GM19463 (cell line): ENCODE results near the gene TAS1R2.
"Not testable (repeated sequence)": the region's sequence is repeated elsewhere in the genome, so short reads cannot be mapped to it uniquely, and the experiment has no call there.

Experiments
- ATAC-seq: cut with Tn5 transposase; IDR thresholded peaks from one replicate; pipeline ENCODE4 v1.9.1; 2021; ENCODE audit warnings: mild to moderate bottlenecking, moderate library complexity; ENCODE audit not compliant: unreplicated experiment

The TAS1R2 gene

GRCh38 chr1:18884419-18884717 lies 24.9 kb upstream of the TAS1R2 start:
- no peak for ATAC-seq

- no peak for ATAC-seq
Observed at GRCh38 chr1:18883636-18884418, 24.4 kb upstream of the TAS1R2 start.

- ATAC-seq: no peak
Observed at GRCh38 chr1:18883079-18883478, 23.6 kb upstream of the TAS1R2 start.

- ATAC-seq: no peak
Observed at GRCh38 chr1:18882486-18882885, 23.0 kb upstream of the TAS1R2 start.

- ATAC-seq: no peak
Observed at GRCh38 chr1:18881642-18882431, 22.4 kb upstream of the TAS1R2 start.

DNA sequence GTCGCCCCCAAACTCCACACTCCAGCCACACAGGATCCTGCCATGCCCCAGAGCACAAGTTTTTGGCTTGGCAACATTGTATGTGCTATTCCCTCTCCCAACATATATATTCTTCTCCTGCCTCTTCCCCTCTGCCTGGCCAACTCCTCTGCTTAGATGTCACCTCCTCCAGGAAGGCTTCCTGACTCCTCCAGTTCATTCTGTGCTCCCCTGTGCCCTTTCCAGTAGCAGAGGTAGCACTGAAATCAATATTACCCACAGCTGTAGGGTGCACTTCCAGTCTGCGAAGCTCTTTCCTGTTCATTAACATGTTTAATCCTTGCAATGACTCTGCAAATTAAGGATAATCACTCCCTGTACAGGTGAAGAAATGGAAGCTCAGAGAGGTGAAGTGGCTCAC lies 21.7 kb upstream of the TAS1R2 start:
- no peak for ATAC-seq

DNA sequence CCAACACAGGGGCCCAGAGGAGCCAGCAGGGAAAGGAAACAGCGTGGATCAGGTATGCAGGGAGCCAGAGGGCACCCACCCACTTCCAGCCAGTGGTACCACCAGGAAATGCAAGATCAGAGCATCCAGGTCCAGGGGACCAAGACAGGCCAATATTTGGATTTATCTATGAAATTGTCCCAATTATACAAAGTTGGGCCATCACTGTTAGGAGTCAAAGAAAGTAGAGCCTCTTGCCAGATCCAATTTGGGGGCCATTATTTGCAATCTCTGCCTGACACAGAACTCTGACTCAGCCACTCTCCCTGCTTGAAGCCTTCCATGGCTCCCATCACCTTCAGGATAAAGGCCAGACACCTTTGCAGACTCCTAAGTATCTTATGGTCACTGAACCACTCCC lies 21.1 kb upstream of the TAS1R2 start:
- no peak for ATAC-seq

DNA sequence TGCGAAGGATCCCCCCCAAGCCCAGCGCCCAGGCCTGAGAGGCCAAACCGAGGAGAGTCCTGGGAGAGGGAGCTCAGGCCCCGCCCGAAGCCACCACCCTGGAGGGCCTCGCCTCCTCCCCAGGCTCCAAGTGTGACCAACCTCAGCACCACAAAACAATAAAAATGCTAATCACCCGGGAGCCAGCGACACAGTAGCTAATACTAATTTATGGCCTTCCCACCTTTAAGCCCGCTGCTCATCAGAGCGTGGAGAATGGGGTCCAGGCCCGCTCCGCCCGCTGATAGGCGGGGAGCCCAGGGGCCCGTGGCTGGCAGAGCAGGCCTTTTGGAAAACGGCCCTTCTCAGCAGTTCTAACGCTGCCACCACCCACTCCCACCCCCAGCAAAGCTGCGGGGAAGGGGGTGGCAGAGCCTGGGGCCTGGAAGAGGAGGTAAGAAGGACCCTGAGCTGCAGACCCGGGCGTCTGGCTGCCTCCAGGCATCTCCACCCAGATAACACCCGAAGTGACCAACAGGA lies 20.4 kb upstream of the TAS1R2 start:
- ATAC-seq: no peak

DNA sequence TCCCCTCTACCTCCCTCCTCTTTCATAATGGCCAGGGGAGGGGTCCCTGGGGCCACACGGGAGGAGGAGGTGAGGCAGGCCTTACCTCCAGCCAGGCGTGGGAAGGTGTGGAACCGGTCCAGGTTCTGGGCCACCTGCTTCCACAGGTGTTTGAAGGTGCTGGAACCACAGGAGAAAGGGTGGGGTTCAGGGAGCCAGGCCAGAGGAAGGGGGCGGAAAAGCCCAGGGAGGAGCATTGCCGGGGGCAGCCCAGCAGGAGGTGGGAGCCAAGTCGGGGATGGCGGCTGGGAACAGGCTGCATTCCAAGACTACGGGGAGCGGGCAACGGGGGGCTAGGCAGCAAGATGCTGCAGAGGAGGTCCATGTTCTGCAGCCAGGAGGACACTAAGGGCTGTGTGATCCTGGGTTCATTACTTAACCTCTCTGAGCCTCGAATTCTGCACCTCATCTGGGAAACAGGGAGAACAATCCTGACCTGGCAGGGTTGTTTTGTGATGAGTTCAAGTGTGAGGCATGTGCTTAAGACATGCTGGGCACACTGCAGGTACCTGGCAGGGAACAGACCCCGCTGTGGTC lies 19.8 kb upstream of the TAS1R2 start:
- no peak for ATAC-seq

GRCh38 chr1:18878538-18879214 lies 19.2 kb upstream of the TAS1R2 start:
- no peak for ATAC-seq

DNA sequence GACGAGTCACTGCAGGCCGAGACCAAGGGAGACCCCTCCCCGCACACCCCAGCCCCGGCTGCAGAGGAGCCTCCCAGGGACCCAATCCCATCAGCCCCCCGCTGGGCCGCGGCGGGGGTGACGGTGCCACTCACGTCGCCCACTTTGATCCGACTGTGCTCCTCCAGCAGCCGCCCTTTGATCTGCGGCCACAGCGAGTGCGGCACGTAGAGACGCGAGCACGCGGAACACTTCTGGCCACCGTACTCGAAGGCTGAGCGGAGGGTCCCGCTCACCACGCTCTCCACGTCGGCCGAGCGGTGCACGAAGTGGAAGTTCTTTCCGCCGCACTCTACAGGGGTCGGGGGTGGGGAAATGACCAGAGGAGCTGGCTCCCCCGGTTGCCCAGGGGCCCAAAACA lies 17.8 kb upstream of the TAS1R2 start:
- no peak for ATAC-seq

GRCh38 chr1:18876210-18876609 lies 16.8 kb upstream of the TAS1R2 start:
- ATAC-seq: no peak

GRCh38 chr1:18875796-18876128 lies 16.3 kb upstream of the TAS1R2 start:
- ATAC-seq: no peak

DNA sequence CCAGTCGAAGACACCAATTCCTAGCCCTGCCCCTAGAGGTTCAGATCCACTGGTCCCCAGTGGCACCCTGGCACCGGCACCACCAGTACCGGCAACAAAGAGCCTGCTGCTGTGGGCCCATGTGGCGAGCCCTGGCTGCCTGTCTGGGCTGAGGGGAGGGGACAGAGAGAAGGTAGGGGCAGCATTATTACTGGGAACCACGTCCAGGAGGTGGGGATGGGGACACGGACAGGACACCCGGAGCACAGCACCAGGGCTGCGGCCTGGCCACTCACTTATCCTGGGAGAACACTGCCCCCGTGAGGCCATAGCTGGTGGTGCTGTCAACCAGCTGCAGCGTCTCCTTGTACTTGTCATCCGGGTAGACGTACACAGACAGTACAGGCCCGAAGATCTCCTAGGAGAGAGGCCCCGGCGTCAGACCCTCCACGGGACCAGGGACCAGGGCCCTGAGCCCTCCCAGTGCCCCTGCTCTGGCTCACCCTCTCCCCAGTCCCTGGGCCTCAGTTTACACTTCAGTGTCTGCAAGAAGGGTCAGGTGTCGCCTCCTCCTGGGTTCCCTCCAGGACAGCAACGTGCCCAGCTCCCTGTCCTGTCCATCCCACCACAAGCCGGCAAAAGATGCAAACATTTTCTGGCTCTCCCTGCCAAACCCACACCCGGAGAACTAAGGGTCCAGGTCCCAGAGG lies 15.8 kb upstream of the TAS1R2 start:
- ATAC-seq: no peak

GRCh38 chr1:18874600-18874999 lies 15.1 kb upstream of the TAS1R2 start:
- no peak for ATAC-seq

- no peak for ATAC-seq
Observed at GRCh38 chr1:18874036-18874435, 14.6 kb upstream of the TAS1R2 start.

- ATAC-seq: no peak
Observed at GRCh38 chr1:18872071-18872611, 12.7 kb upstream of the TAS1R2 start.

DNA sequence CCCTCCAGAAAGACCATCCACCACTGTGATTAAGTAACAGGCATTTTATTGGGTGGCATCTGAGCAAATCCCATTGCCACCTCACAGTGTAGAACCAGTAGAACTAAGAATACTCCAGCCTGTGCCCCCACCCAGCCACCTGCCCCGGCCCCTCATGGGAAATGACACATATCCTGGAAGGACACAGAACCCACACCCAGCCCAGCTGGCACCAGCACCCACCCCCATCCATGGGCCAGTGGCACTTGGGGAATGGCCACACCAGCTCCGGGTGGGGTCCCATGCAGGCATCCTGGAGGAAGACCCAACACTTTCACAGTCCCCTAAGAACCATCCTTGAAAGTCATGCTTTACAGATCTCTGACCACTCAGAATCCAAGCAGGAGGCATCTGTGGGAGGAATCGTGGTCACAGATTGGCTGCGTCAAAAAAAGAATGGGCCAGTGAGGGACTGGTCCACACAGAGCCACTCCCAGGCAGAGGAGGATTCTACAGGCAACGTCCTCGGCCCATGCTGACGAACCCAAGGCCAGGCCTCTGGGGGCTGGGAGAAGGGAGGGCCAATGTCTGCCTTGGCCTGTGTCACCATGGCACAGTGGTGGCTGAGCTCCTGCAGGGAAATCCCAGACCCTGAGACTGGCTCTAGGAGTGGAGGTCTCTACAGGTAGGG lies 12.1 kb upstream of the TAS1R2 start:
- no peak for ATAC-seq

- ATAC-seq: no peak
Observed at GRCh38 chr1:18870957-18871356, 11.5 kb upstream of the TAS1R2 start.

DNA sequence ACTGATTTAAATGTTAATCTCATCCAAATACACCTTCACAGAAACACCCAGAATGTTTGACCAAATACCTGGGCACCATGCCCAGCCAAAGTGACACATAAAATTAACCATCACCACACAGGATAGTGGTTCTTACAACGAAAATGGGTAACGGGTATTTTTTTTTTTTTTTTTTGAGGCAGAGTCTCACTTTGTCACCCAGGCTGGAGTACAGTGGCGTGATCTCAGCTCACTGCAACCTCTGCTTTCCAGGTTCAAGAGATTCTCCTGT lies 11.1 kb upstream of the TAS1R2 start:
- ATAC-seq: not testable (repeated sequence)
